Right lobe of liver (tissue), 4 donors: ENCODE measurements around the gene TUFM.

Experiments
- POLR2A ChIP-seq: fragments of 450-650 bp; IDR thresholded peaks from one replicate; pipeline ENCODE4 v1.6.1; 2017; ENCODE audit warnings: antibody characterized with exemption, mild to moderate bottlenecking
- TF ChIP-seq, protein P1 (sequence below), 4 donors: fragments of 200-600 bp in 3 of 4; fragments of 450-650 bp in 1 of 4; IDR thresholded peaks; one replicate each; pipeline versions ENCODE4 v1.5.1 to v1.8.0; 2016 to 2022; ENCODE audit warnings: antibody characterized with exemption in 4 of 4, mild to moderate bottlenecking in 2 of 4
- donor health status: DM: no; HTN: no; CAD: no.
- donor health status: DM: no; HTN: no; CAD: no.
- donor health status: DM: no; HTN: yes; CAD: no.

GRCh38 chr16:28875134-28876018 lies 29.2 kb upstream of the TUFM start:
- TF ChIP-seq, protein P1, sequence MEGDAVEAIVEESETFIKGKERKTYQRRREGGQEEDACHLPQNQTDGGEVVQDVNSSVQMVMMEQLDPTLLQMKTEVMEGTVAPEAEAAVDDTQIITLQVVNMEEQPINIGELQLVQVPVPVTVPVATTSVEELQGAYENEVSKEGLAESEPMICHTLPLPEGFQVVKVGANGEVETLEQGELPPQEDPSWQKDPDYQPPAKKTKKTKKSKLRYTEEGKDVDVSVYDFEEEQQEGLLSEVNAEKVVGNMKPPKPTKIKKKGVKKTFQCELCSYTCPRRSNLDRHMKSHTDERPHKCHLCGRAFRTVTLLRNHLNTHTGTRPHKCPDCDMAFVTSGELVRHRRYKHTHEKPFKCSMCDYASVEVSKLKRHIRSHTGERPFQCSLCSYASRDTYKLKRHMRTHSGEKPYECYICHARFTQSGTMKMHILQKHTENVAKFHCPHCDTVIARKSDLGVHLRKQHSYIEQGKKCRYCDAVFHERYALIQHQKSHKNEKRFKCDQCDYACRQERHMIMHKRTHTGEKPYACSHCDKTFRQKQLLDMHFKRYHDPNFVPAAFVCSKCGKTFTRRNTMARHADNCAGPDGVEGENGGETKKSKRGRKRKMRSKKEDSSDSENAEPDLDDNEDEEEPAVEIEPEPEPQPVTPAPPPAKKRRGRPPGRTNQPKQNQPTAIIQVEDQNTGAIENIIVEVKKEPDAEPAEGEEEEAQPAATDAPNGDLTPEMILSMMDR (IDR thresholded peaks at IDR 0.05): no peak
- TF ChIP-seq POLR2A: no peak
